A172 (cell line): ENCODE measurements around the gene LTC4S. TPM values are rescaled to one million over a fixed set of nuclear protein-coding genes. Genes with fewer than 3 reads are reported as not detected.

ENCODE experiments used
- DNase-seq: peaks from one replicate; pipeline ENCODE4 v3.0.0-alpha.2; 2015; ENCODE audit warnings: low spot score
- total RNA-seq: library from RNA; depleted of rRNA; stranded (reverse); fragments of >200 nt; shearing (Covaris generic); gene quantifications from 2 replicates; pipeline ENCODE4 v1.2.3, GENCODE V29; 2014

The LTC4S gene
- total RNA-seq, 1 experiment from 2014 or later: 8.6 TPM

DNA sequence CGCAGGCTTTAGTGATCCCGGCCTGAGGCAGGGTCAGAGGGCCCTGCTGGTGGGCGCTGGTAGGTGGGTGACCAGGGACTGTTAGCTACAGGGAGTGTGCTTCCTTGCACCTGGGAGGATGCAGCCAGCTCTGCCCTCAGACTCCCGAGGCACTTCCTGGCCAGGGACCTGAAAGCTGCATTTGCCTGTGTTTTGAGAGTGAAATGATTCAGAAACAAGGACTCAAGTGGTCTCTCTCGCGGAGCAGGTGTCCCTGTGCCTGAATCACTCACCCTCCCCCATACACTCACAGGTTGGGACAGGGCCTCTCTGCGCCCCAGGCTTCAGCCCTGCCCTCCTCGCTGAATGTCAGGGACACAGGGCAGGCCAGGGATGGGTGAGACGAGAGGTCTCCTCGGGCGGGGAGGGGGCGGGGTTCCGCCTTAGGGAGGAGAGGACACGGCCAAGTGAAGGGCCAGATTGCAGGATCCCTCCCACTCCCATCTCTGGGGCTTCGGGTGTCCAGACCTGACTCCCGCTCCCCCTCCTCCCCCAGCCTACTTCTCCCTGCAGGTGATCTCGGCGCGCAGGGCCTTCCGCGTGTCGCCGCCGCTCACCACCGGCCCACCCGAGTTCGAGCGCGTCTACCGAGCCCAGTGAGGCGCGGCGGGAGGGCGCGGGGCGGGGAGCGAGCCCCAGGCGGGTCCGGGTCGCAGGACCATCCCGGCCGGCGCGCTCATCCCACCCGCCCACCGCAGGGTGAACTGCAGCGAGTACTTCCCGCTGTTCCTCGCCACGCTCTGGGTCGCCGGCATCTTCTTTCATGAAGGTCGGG lies 1.5 kb downstream of the LTC4S start:
- DNase-seq: no peak

- peak; percentile 50 for DNase-seq
These were observed 2.4 kb downstream of the LTC4S start for GRCh38 chr5:179795863-179796833.

DNA sequence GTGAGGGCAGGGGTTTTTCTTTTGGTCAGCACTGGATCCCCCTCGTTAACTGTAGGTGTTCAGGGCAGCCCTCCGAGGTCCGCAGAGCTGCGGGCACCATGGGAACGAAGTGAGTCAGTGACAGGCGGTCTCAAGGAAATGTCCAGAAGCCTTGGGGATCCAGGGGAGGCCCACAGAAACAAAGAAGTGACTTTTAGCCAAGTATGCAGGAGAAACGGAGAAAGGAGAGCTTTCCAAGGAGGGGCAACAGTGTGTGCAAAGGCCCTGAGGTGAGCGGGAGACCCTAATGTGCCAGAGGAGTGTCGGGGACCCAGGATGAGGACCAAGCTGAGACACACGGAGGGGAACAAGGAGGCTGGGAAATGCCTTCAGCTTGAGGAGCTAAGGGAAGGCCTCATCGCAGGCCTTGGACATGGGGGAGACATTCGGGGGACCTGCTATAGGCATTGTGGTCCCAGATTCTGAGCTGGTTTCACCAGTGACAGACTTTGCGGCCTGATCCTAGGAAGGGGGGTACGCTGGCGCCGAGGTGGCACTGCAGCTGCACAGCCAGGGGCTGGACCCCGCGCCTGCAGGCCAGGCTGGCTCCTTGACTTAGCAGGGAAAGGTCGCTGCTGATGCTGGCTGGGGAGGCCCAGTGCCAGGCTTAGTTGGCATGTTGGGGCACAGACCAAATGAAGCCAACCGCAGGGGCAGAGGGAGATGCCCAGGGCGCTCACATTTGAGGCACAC lies 3.3 kb downstream of the LTC4S start:
- DNase-seq: no peak

DNA sequence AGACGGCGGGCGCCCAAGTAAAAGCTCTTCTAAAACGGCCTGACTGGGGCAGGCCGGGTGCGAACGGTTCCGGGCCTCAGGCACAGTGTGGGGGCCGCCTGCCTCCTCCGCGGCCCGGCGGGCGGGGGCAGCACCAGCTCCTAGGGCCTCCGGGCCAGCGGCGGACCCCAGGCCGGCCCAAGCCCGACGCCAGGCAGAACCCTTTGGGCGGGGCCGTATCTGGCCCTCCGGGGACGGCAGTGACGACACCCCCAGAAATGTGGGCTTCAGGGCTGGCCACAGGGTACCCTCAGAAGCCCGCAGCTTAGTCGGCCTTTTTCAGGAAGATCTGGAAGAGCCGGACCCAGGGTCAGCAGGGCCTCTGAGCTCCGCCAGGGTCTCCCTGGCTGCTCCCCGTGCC lies 4.0 kb downstream of the LTC4S start:
- DNase-seq: no peak

GRCh38 chr5:179798144-179798770 lies 4.5 kb downstream of the LTC4S start:
- DNase-seq: no peak

DNA sequence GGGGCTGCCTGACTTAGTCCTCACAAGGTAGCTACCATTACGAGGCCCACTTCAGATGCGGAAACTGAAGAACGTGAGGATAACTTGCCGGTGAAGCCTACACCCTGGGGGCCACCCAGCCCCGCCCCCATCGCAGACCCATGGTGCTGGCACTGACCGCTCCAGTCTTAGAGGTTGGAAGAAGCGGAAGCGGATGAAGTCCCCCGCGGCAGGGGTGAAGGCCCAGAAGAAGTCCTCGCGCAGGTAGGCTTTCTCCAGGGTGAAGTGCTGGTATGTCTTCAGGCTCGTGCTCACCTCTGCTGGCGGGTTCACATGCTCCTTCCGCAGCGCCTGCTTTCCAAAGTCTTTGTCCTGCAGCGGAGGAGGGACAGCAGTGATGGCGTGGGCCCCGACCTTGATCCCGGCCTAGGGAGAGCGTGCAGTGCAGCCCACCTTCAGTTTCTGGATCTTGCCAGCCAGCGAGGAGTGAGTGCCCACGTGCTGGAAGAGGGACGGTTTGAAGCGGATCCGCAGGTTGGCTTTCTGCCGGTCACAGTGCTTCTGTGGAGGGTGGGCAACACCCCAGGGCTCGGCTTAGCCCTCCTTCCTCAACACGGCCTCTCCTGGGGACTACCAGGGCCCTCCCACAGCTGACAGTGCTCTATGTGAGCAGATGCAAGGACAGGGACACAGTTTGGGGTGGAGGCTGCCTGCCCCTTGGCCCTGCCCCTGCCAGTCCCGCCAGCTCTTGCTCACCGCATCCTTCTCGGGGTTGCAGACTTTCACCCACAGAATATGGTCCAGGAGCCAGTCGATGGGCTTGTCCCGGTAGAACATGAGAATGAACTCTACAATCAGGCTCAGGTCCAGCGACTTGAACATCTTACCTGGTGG lies 5.2 kb downstream of the LTC4S start:
- DNase-seq: no peak

DNA sequence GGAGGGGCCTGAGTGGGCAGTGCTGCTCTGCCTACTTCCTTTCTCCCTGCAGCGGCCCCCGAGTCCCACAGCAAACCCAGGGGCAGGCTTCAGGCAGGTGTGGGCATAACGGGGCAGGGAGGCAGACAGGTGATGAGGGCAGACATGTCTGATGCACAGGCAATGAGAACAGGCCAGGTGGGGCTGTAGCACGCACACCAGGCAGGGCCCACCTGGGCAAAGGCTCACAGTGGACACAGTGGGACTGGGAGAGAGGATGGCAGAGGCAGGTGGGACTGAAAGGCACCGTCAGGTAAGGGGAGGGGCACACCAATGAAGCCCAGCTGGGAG lies 5.8 kb downstream of the LTC4S start:
- DNase-seq: no peak

DNA sequence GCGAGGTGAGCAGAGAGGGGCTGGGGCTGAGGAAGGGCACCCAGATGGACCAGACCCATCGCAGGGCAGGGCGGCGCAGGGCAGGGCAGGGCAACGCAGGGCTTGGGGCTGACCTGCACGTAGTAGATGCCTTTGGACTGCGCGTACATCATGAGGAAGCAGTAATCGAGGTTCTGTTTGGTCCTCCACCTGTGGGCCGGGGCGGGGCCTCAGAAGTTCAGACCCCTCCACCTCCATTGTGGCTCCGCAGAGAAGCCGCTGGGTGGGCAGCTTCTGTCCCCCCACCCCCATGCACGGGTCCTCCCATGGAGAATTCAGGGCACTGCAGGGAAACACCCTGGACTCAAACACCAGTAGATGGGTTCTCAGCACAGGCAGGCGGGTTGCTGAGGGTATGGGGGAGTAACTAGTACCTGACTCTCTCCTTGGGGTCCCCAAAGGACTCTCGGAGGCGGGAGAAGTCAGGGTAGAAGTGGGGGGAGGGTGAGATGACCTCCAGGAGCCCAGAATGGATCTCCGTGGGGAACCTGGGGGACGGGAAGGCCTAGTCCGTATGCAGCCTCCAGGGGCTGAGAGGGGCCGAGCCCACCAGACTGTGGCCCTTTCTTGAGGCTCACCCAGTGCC lies 6.4 kb downstream of the LTC4S start:
- DNase-seq: no peak

DNA sequence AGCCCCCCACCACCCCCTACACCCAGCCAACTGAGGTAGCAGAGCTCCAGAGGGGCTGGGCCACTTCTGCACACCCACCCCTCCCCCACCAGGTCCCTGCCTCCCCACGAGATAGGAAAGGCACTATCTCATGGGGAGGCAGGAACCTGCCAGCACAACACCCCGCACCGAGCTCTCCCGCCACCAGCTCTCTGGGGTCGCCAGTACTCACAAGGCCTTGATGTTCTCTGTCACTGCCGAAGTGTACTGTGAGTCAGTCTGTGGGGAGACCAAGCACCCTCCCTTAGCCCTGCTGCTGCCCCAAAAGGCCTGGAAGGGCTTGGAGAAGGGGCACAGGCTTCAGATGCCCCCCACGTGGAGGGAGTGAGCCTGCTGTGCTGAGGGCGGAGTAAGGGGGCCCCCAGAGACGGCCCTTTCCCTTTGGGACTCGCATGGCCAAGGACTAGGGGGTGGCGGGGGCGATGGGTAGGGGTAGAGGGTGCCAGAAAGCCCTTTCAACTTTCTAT lies 7.0 kb downstream of the LTC4S start:
- DNase-seq: no peak

DNA sequence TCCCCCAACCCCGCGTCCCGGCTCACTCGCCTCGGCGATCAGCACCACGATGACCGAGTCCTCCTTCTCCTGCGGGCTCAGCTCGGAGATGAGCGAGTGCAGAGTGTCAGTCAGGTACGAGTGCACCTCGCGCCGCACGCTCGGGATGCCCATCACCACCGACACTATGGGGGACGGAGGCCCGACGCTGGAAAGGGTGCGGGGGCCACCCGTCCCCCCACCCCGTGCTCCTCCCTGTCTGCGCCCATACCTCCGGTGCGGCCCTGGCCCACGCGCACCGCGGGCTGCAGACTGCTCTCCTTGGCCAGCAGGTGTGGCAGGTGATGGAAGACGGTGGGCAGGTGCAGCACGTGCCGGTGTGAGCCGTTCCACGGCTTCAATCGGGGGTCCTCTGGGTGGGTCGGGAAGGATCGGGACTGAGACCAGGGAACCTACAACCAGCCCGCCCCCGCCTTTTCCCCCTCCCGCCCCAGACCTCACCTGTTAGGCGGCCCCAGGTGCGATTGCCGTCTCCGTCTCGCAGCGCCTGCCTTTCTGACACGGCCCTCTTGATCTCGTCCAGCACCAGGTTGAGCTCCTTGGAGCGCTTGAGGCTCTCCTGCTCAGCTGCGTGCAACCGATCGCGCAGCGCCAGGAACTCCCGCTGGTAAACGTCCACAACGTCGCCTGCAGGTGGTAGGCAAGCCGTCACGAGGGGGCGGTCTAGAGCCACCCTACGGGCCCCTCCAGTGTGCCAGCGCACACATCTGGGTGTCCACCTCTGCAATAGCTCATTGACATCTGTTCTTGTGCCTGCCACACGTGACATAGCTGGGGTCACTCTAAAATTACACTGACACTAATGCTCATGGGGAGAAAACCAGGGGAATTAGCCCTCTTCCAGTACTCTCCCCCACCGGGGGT lies 7.8 kb downstream of the LTC4S start:
- DNase-seq: no peak

- DNase-seq: peak; percentile 62
These were observed 8.6 kb downstream of the LTC4S start for GRCh38 chr5:179802207-179802883.

DNA sequence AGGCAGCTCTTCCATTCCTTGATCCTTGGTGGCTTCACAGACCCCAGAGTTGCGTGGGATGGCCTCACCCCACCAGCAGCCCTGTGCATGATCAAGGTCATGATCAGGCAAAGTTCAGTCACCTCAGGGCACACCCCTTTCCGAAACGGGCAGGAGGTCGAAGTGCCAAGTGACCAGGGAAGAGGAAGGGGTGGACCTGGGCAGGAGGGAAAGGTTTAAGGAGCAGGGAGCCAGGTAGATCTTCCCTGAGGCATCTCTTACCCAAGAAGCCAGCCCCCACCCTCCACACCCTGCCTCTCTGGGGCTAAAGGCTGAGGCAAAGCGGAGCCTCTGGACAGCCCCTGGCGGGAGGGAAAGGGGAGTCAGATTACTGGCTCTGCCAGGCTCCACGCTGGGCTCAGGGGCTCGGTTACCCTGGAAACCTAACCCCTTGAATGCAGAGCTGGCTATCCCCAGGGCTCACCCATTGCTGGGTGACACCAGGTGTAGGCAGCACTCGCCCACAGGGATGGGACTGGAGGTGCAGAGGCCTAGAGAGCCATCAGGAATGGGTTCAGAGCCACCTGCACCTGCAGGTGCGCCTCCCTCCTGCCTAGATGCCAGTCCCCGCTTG lies 9.3 kb downstream of the LTC4S start:
- DNase-seq: no peak

DNA sequence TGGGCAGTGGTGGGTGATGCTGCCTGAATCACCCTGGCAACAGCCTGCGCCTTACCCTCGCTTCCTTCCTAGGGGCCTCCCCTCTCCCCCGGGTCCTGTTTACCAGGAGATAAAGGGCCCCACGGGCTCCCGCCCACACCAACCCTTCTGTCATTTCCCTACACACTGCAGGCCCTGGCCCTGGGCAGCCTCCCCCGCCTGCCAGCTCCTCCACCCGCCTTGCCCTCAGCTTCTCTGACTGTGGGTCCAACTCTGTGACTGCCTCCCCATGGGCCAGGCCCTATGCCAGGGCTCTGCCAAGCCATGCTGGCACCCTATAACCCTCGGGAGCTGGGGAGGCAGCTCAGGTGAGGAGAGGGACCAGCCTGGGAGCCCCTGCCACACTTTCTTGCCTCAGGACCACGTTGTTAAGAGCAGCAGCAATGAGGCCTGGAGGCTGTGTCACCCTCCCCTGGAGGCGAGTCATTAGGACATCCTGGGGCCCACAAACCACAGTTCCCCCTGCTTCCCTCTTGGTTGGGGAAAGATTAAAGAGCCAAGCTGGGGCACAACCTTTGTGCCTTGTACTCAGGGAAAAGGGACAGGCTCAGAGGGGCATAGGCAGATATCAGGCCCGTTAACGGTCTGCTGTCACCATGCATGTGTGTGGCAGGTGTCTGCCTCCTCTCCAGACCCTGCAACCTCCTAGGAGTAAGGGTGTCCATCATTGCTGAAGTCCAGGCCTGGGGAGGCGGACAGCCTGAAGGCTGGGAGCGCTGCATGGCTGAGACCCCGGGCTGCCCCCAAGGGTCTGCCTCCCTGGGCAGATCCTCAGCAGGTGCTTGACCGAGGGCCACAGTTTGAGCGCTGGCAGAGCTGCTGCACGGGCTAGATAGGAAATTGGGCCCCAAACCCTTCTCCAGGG lies 10.1 kb downstream of the LTC4S start:
- peak; percentile 61 for DNase-seq

GRCh38 chr5:179804555-179804947 lies 10.8 kb downstream of the LTC4S start:
- DNase-seq: no peak

DNA sequence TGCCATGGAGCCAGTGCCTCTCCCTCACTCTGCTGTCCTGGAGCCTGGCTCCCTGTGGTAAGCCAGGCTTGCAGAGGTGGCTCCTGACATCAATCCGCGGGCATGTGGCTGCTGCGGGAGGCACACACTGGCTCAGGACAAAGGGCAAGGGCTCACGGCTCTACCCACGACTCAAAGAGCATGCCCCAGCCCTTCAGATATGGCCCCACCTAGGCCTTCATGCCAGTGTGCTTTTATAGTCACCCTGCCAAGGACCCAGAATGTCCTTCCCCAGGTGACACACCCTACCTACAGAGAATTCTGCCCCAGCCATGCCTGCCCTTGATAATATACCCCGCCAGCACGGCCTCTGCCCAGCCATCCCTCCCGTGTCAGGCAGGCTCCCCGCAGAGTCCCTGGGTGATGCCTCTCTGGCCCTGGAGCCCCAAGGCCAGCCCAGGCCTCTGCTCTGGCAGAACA lies 11.3 kb downstream of the LTC4S start:
- DNase-seq: no peak

DNA sequence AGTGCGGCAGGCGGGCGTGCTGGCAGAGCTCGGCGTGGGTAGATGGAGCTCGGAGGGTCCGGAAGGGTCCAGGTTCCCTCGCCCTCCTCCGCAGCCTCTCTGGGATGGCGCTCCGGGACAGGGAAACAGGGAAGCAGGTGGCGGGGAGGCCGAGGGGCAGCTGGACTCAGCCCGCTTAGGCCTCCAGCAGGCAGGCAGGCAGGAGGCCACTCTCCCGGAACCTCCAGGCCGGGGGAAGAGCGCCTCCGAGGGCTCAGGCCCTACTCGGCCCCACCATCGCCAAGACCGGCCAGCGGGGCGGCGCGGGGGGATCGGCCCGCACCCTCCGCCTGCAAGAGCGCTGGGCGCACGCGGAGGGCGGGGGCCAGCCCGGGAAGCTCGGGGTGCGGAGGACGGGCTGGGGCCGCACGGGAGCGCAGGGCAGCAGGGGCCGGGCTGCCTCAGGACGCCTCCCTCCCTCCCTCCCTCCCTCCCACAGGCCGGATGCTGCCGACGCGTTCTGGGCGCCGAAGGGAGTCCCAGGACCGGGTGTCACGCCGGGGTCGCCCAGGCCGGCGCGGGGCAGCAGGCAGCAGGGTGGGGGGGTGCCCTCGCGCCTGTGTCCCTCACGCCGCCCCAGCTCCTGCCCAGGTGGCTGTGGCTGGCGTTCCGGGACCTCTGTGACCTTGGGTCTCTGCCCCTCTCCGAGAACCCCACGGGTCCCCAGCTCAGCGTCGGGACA lies 11.9 kb downstream of the LTC4S start:
- no peak for DNase-seq
